ENCODE results near the gene PHLDA3.

DNA sequence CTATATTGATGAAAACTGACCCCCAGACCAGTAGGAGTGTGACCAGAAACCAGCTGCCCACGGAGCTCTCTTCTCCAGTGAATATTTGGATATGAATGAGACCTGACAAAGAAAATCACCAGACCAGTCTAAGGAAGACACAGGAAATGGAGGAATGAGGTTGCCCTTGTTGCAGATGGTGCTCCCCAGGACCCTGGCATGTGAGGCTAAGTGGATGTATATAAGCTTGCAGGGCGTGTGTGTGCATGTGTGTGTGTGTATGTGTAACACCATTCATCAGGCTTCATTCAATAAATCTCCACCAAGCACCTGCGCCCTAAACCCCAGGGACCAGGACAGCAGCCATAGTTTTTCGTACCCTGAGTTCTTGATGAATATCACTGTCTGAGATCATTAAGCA, 14.4 kb downstream of the PHLDA3 start:
- TF ChIP-seq, protein P1, sequence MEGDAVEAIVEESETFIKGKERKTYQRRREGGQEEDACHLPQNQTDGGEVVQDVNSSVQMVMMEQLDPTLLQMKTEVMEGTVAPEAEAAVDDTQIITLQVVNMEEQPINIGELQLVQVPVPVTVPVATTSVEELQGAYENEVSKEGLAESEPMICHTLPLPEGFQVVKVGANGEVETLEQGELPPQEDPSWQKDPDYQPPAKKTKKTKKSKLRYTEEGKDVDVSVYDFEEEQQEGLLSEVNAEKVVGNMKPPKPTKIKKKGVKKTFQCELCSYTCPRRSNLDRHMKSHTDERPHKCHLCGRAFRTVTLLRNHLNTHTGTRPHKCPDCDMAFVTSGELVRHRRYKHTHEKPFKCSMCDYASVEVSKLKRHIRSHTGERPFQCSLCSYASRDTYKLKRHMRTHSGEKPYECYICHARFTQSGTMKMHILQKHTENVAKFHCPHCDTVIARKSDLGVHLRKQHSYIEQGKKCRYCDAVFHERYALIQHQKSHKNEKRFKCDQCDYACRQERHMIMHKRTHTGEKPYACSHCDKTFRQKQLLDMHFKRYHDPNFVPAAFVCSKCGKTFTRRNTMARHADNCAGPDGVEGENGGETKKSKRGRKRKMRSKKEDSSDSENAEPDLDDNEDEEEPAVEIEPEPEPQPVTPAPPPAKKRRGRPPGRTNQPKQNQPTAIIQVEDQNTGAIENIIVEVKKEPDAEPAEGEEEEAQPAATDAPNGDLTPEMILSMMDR (IDR thresholded peaks at IDR 0.05): no peak
- no peak for TF ChIP-seq EZH2 (IDR thresholded peaks at IDR 0.05)
- TF ChIP-seq EZH2phosphoT487 (IDR thresholded peaks at IDR 0.05): no peak

Measured in neural progenitor cell (in vitro differentiated cells).